ENCODE measurements around the gene ANP32E. TPM values are rescaled to one million over a fixed set of nuclear protein-coding genes. Genes with fewer than 3 reads are reported as not detected.

The ANP32E gene
- total and polyA plus RNA-seq, 10 donors = 24.6 to 44.0 (median 35.1) TPM

GRCh38 chr1:150227228-150227627, 8.7 kb downstream of the ANP32E start:
- H3K27ac ChIP-seq = no peak overlapping the region
- H3K27me3 ChIP-seq (replicated peaks in 1 of 7) = no peaks in the 10 kb centered on the region
- H3K4me3 ChIP-seq = no peak overlapping the region
- no peaks in the 10 kb centered on the region for H3K9me3 ChIP-seq
- H3K36me3 ChIP-seq = peaks cover 0 to 95% (median 72%) of the 10 kb centered on the region in 6 donors
- peaks cover 0 to 25% (median 3%) of the 10 kb centered on the region in 6 donors for H3K4me1 ChIP-seq
- TF ChIP-seq POLR2AphosphoS5 (IDR thresholded peaks at IDR 0.05) = no peak
- TF ChIP-seq POLR2A (IDR thresholded peaks at IDR 0.05) = no peak
- TF ChIP-seq CTCF (IDR thresholded peaks at IDR 0.05 in 8 of 11, conservative IDR thresholded peaks at IDR 0.05 in 3 of 11) = no peak
- intact Hi-C loops (cut with DNase I; ENCODE audit: low total_unique reads) = no loop called here
- DNase-seq = no peak

GRCh38 chr1:150226486-150226885, 9.4 kb downstream of the ANP32E start:
- Histone ChIP-seq H3K27me3 (replicated peaks in 1 of 7) (no peaks in the 10 kb centered on the region), H3K27ac (peak overlapping the region in 1 of 8 donors; percentile 41), H3K9me3 (no peaks in the 10 kb centered on the region), H3K4me3 (no peak overlapping the region), H3K4me1 (peaks cover 0 to 25% (median 3%) of the 10 kb centered on the region in 6 donors), H3K36me3 (peaks cover 0 to 100% (median 75%) of the 10 kb centered on the region in 6 donors)
- 75 to 93% (median 83%) methylated on average over 2 of the region's 2 CpGs for WGBS, 5 donors
- DNase-seq = no peak
- TF ChIP-seq POLR2AphosphoS5 (IDR thresholded peaks at IDR 0.05) = no peak
- TF ChIP-seq POLR2A (IDR thresholded peaks at IDR 0.05) = no peak
- no peak for TF ChIP-seq CTCF (IDR thresholded peaks at IDR 0.05 in 8 of 11, conservative IDR thresholded peaks at IDR 0.05 in 3 of 11)
- intact Hi-C loops (cut with DNase I; ENCODE audit: low total_unique reads) = no loop called here

GRCh38 chr1:150225546-150225945, 10.4 kb downstream of the ANP32E start:
- no peaks in the 10 kb centered on the region for H3K9me3 ChIP-seq
- no peak for TF ChIP-seq POLR2AphosphoS5 (IDR thresholded peaks at IDR 0.05)
- no peak for TF ChIP-seq POLR2A (IDR thresholded peaks at IDR 0.05)
- TF ChIP-seq CTCF (IDR thresholded peaks at IDR 0.05 in 8 of 11, conservative IDR thresholded peaks at IDR 0.05 in 3 of 11) = no peak
- H3K27ac ChIP-seq = peak overlapping the region in 1 of 8 donors; percentile 41
- H3K36me3 ChIP-seq = peaks cover 0 to 98% (median 73%) of the 10 kb centered on the region in 6 donors
- no peak for DNase-seq
- intact Hi-C loops (cut with DNase I; ENCODE audit: low total_unique reads) = no loop called here
- H3K4me3 ChIP-seq = no peak overlapping the region
- H3K4me1 ChIP-seq = peaks cover 0 to 25% (median 3%) of the 10 kb centered on the region in 6 donors
- no peaks in the 10 kb centered on the region for H3K27me3 ChIP-seq (replicated peaks in 1 of 7)
- 48 to 91% (median 67%) methylated on average over 1 of the region's 1 CpG for WGBS, 5 donors

GRCh38 chr1:150224983-150225382, 10.9 kb downstream of the ANP32E start:
- Histone ChIP-seq H3K27me3 (replicated peaks in 1 of 7) (no peaks in the 10 kb centered on the region), H3K4me1 (peaks cover 0 to 25% (median 3%) of the 10 kb centered on the region in 6 donors), H3K9me3 (no peaks in the 10 kb centered on the region), H3K36me3 (peaks cover 0 to 97% (median 72%) of the 10 kb centered on the region in 6 donors), H3K27ac (no peak overlapping the region), H3K4me3 (no peak overlapping the region)
- intact Hi-C loops (cut with DNase I; ENCODE audit: low total_unique reads) = no loop called here
- TF ChIP-seq CTCF (IDR thresholded peaks at IDR 0.05 in 8 of 11, conservative IDR thresholded peaks at IDR 0.05 in 3 of 11) (no peak), POLR2A (IDR thresholded peaks at IDR 0.05) (no peak), POLR2AphosphoS5 (IDR thresholded peaks at IDR 0.05) (no peak)
- no peak for DNase-seq
- 68 to 91% (median 82%) methylated on average over 1 of the region's 1 CpG for WGBS, 5 donors

All from spleen (tissue), 11 donors.